Measurements from ENCODE around the gene TTPAL. TPM values are rescaled to one million over a fixed set of nuclear protein-coding genes. Genes with fewer than 3 reads are reported as not detected.

The TTPAL gene
- total and polyA plus RNA-seq, 10 donors, result 3.5 to 16.3 (median 11.8) TPM

DNA sequence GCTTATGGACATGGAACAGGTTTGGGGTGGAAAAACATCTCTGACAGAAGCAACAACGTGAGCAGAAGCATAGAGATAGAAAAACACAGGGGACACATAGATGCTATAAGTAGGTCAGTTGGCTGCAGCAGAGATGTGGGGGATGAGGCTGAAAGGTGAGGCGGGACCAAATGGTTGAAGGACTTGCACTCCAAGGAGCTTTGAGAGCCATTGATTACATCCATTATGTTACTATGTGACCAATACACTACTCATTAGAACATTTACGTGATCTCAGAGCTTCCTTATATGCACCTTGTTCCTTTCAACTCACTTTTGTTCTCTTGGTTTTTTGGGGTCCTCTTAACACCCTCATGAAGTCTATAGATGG is 47.9 kb upstream of the TTPAL start:
- H3K9me3 ChIP-seq, result no peaks in the 10 kb centered on the region
- H3K4me3 ChIP-seq, result no peak overlapping the region
- H3K27me3 ChIP-seq (replicated peaks in 1 of 7), result peaks cover 0 to 49% (median 4%) of the 10 kb centered on the region in 7 donors
- TF ChIP-seq, protein P1, sequence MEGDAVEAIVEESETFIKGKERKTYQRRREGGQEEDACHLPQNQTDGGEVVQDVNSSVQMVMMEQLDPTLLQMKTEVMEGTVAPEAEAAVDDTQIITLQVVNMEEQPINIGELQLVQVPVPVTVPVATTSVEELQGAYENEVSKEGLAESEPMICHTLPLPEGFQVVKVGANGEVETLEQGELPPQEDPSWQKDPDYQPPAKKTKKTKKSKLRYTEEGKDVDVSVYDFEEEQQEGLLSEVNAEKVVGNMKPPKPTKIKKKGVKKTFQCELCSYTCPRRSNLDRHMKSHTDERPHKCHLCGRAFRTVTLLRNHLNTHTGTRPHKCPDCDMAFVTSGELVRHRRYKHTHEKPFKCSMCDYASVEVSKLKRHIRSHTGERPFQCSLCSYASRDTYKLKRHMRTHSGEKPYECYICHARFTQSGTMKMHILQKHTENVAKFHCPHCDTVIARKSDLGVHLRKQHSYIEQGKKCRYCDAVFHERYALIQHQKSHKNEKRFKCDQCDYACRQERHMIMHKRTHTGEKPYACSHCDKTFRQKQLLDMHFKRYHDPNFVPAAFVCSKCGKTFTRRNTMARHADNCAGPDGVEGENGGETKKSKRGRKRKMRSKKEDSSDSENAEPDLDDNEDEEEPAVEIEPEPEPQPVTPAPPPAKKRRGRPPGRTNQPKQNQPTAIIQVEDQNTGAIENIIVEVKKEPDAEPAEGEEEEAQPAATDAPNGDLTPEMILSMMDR (IDR thresholded peaks at IDR 0.05 in 8 of 11, conservative IDR thresholded peaks at IDR 0.05 in 3 of 11), result no peak
- no peak for TF ChIP-seq POLR2A (IDR thresholded peaks at IDR 0.05)
- no peak for TF ChIP-seq POLR2AphosphoS5 (IDR thresholded peaks at IDR 0.05)
- H3K27ac ChIP-seq, result no peak overlapping the region
- H3K4me1 ChIP-seq, result no peaks in the 10 kb centered on the region
- WGBS, 5 donors, result 82 to 92% (median 85%) methylated on average over 3 of the region's 3 CpGs
- H3K36me3 ChIP-seq, result no peaks in the 10 kb centered on the region
- intact Hi-C loops (cut with DNase I; ENCODE audit: low total_unique reads), result no loop called here
- DNase-seq, result no peak

DNA sequence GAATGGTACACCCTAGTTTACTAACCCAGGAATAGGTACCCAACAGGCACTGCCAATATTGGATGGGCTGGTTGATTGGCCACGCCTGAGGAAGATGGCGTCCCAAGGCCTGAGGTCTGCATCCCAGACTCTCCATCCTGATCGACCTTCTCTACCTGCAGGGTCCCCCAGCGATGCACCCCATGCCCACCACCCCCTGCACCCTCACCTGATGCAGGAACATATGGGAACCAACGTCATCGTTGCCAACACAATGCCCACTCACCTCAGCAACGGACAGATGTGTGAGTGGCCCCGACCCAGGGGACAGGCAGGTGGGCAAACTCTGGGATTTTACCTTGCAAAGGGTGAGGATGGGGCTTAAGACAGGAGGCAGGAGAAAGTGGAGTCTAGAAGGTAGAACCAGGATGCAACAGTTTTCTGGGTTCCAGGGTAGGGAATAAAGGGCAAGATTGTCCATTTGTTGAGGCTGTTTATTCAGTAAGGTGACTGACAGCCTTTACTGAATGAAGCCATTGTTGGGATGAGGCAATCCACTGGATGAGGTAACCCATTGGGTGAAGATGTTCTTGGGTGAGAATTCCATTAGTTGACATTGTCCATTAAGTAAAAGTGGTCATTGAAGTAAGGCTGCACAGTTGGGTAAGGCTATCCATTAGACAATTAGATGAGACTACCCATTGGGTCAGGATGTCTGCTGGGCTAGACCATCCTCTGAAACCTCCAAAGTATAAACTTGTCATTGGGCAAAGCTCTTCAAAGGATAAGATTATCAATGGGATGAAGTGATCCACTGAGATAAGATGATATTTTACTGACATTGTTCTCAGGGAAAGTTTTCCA is 47.3 kb upstream of the TTPAL start:
- H3K9me3 ChIP-seq, result no peaks in the 10 kb centered on the region
- no peak for DNase-seq
- no peaks in the 10 kb centered on the region for H3K4me1 ChIP-seq
- WGBS, 5 donors, result 84 to 88% (median 86%) methylated on average over 8 of the region's 8 CpGs
- no peaks in the 10 kb centered on the region for H3K36me3 ChIP-seq
- no peak overlapping the region for H3K27ac ChIP-seq
- peaks cover 0 to 47% (median 1%) of the 10 kb centered on the region in 7 donors for H3K27me3 ChIP-seq (replicated peaks in 1 of 7)
- intact Hi-C loops (cut with DNase I; ENCODE audit: low total_unique reads), result no loop called here
- TF ChIP-seq POLR2A (IDR thresholded peaks at IDR 0.05) (no peak), POLR2AphosphoS5 (IDR thresholded peaks at IDR 0.05) (no peak)
- TF ChIP-seq, protein P1 (IDR thresholded peaks at IDR 0.05 in 8 of 11, conservative IDR thresholded peaks at IDR 0.05 in 3 of 11), result no peak
- H3K4me3 ChIP-seq, result no peak overlapping the region

DNA sequence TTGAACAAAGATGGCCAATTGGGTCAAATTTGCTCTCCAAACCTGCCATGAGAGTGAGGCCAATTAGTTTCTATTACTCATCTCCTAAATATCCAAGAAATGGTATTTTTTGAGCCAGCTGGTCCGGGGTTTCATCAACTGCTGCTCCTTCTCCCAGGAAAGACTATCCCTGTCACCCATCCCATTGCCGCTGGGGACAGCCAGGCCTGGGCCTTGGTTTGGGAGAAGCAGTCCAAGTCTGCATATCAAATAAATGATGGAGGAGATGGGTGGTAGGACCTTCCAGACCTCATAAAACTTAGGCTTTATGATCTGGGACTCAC is 46.7 kb upstream of the TTPAL start:
- Histone ChIP-seq H3K4me1 (no peaks in the 10 kb centered on the region), H3K27me3 (replicated peaks in 1 of 7) (peaks cover 0 to 46% (median 0%) of the 10 kb centered on the region in 7 donors), H3K4me3 (no peak overlapping the region), H3K36me3 (no peaks in the 10 kb centered on the region), H3K27ac (no peak overlapping the region), H3K9me3 (no peaks in the 10 kb centered on the region)
- TF ChIP-seq POLR2A (IDR thresholded peaks at IDR 0.05), result no peak
- no peak for TF ChIP-seq POLR2AphosphoS5 (IDR thresholded peaks at IDR 0.05)
- TF ChIP-seq, protein P1 (IDR thresholded peaks at IDR 0.05 in 8 of 11, conservative IDR thresholded peaks at IDR 0.05 in 3 of 11), result no peak
- intact Hi-C loops (cut with DNase I; ENCODE audit: low total_unique reads), result no loop called here
- DNase-seq, result no peak
- WGBS, 5 donors, result 82 to 96% (median 88%) methylated on average over 2 of the region's 2 CpGs

DNA sequence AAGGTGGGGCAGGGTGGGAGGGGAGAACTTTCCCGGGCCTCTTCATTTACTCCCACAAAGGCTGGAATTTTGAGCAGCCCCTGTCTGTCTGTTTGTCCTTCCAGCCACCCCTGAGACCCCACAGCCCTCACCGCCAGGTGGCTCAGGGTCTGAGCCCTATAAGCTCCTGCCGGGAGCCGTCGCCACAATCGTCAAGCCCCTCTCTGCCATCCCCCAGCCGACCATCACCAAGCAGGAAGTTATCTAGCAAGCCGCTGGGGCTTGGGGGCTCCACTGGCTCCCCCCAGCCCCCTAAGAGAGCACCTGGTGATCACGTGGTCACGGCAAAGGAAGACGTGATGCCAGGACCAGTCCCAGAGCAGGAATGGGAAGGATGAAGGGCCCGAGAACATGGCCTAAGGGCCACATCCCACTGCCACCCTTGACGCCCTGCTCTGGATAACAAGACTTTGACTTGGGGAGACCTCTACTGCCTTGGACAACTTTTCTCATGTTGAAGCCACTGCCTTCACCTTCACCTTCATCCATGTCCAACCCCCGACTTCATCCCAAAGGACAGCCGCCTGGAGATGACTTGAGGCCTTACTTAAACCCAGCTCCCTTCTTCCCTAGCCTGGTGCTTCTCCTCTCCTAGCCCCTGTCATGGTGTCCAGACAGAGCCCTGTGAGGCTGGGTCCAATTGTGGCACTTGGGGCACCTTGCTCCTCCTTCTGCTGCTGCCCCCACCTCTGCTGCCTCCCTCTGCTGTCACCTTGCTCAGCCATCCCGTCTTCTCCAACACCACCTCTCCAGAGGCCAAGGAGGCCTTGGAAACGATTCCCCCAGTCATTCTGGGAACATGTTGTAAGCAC is 46.0 kb upstream of the TTPAL start:
- Histone ChIP-seq H3K27me3 (replicated peaks in 1 of 7) (peaks cover 0 to 47% (median 0%) of the 10 kb centered on the region in 7 donors), H3K27ac (no peak overlapping the region), H3K4me1 (no peaks in the 10 kb centered on the region), H3K4me3 (no peak overlapping the region), H3K36me3 (no peaks in the 10 kb centered on the region), H3K9me3 (no peaks in the 10 kb centered on the region)
- TF ChIP-seq POLR2AphosphoS5 (IDR thresholded peaks at IDR 0.05) (no peak), POLR2A (IDR thresholded peaks at IDR 0.05) (no peak)
- TF ChIP-seq, protein P1 (IDR thresholded peaks at IDR 0.05 in 8 of 11, conservative IDR thresholded peaks at IDR 0.05 in 3 of 11), result no peak
- WGBS, 5 donors, result 82 to 90% (median 87%) methylated on average over 9 to 17 of the region's 17 CpGs
- DNase-seq, result no peak
- intact Hi-C loops (cut with DNase I; ENCODE audit: low total_unique reads), result no loop called here

Data from spleen (tissue), 11 donors.